H1 (cell line): ENCODE measurements around the gene ARHGEF19. TPM values are rescaled to one million over a fixed set of nuclear protein-coding genes. Genes with fewer than 3 reads are reported as not detected.

Experiments
- ASH2L ChIP-seq: fragments of 200-600, 300-600 bp; sonication (generic); IDR thresholded peaks from one replicate; pipeline ENCODE4 v1.7.1; 2017; ENCODE audit warnings: low read length
- BCL11A ChIP-seq, 2 experiments: IDR thresholded peaks; one replicate each; pipeline ENCODE4 v1.6.1; 2011; ENCODE audit warnings: low read depth in 2 of 2, low read length in 2 of 2, mild to moderate bottlenecking in 2 of 2
- CHD7 ChIP-seq: fragments of 300-600 bp; sonication (generic); IDR thresholded peaks from 2 replicates; pipeline ENCODE4 v1.7.1; 2012; ENCODE audit warnings: low read length, moderate library complexity, mild to moderate bottlenecking, inconsistent platforms; ENCODE audit not compliant: insufficient replicate concordance
- TBP ChIP-seq: IDR thresholded peaks from 2 replicates; pipeline ENCODE4 v1.6.1; 2011; ENCODE audit warnings: low read depth, low read length, improper control_type of control experiment
- TCF12 ChIP-seq: IDR thresholded peaks from 2 replicates; pipeline ENCODE4 v1.6.1; 2011; ENCODE audit warnings: low read depth, mild to moderate bottlenecking, low read length
- polyA plus RNA-seq, 7 experiments: library from polyadenylated mRNA; depleted of rRNA in 3 of 7; stranded (reverse) in 5 of 7; unstranded in 2 of 7; fragments of >200 nt in 5 of 7; fragments of 200-250 nt in 2 of 7; gene quantifications; 1 replicate in 5 of 7; 2 replicates in 1 of 7; 4 replicates in 1 of 7; pipeline versions ENCODE4 v1.2.1 to v1.2.3, GENCODE V29; 2011 to 2013; ENCODE audit warnings: missing spikeins in 2 of 7, mixed read lengths in 2 of 7
- total RNA-seq: library from RNA; stranded (reverse); fragmentation: NEBNext Ultra II Directional; extraction: Animal tissue kit (Norgen Biotek cat#: 25700); gene quantifications from 2 replicates; pipeline ENCODE4 v1.2.1, GENCODE V29; 2021

The ARHGEF19 gene
- total and polyA plus RNA-seq, 2 of the 8 experiments (the other 6 are each of a cell fraction or from before 2014, with no cell fraction given): 47.5 to 56.4 TPM

- TF ChIP-seq CHD7 (no peak), BCL11A (IDR thresholded peaks at IDR 0.05; ENCODE audit: low read depth in 2 of 2, low read length in 2 of 2) (no peak), TCF12 (no peak), TBP (no peak), ASH2L (no peak)
Measured at GRCh38 chr1:16258591-16259135, 46.2 kb upstream of the ARHGEF19 start (continued).
